ENCODE measurements around the gene SUPT3H. TPM values are rescaled to one million over a fixed set of nuclear protein-coding genes. Genes with fewer than 3 reads are reported as not detected.

SUPT3H gene
- polyA plus RNA-seq, 3 donors: 2.4 to 3.5 (median 2.5) TPM

DNA sequence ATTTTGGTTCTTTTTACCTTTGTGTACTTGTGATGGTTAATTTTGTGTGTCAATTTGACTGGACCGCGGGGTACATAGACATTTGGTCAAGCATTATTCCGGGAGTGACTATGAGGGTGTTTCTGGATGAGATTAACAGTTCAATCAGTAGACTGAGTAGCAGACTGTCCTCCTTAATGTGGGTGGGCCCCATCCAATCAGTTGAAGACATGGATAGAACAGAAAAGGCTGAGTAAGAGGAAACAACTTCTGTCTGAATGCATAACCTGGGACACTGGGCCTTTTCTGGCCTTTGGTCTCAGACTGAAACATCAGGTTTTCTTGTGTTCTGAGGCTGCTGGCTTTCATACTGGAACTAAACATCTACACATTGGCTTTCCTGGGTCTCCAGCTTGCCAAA is 353.1 kb downstream of the SUPT3H start:
- Mint-ChIP-seq H3K4me1 (peaks cover 14% of the 10 kb centered on the region), H3K27me3 (ENCODE audit: low read depth in 3 of 3) (no peaks in the 10 kb centered on the region), H3K36me3 (peaks cover 3 to 10% of the 10 kb centered on the region in 2 donors), H3K9me3 (peaks cover 18 to 28% (median 22%) of the 10 kb centered on the region in 7 donors), H3K4me3 (no peak overlapping the region), H3K27ac (no peak overlapping the region)
- Histone ChIP-seq H3K79me2 (ENCODE audit: insufficient read depth, low read length) (no peaks in the 10 kb centered on the region), H4K20me1 (ENCODE audit: insufficient read depth, low read length) (no peaks in the 10 kb centered on the region), H3K27ac (ENCODE audit: low read depth in 1 of 2, low read length in 2 of 2) (no peak overlapping the region), H3K4me3 (replicated peaks in 1 of 3; ENCODE audit: low read depth in 2 of 3, low read length in 3 of 3) (no peak overlapping the region), H3K36me3 (replicated peaks in 1 of 2; ENCODE audit: control insufficient read depth in 1 of 2, insufficient read depth in 2 of 2, low read length in 2 of 2) (no peaks in the 10 kb centered on the region), H3K4me1 (ENCODE audit: control insufficient read depth in 1 of 2, insufficient read depth in 2 of 2, low read length in 2 of 2) (peaks cover 12 to 18% of the 10 kb centered on the region in 2 donors), H3K9me3 (replicated peaks in 1 of 2; ENCODE audit: control insufficient read depth in 1 of 2, insufficient read depth in 1 of 2, low read length in 2 of 2) (peaks cover 5 to 11% of the 10 kb centered on the region in 2 donors), H3K9ac (ENCODE audit: insufficient read depth, low read length, poor library complexity, severe bottlenecking) (no peak overlapping the region), H2AFZ (ENCODE audit: insufficient read depth, low read depth, low read length, poor library complexity, severe bottlenecking) (no peak overlapping the region), H3K4me2 (replicated peaks; ENCODE audit: extremely low read depth, low read length, poor library complexity, severe bottlenecking) (no peak overlapping the region), H3K27me3 (ENCODE audit: control insufficient read depth in 2 of 2, insufficient read depth in 2 of 2, low read length in 2 of 2) (no peaks in the 10 kb centered on the region)
- TF ChIP-seq CTCF (IDR thresholded peaks at IDR 0.05): no peak
- 97% methylated on average over 3 of the region's 3 CpGs for WGBS (ENCODE audit: insufficient coverage)
- intact Hi-C loops (cut with micrococcal nuclease): no loop called here
- DNase-seq: no peak

DNA sequence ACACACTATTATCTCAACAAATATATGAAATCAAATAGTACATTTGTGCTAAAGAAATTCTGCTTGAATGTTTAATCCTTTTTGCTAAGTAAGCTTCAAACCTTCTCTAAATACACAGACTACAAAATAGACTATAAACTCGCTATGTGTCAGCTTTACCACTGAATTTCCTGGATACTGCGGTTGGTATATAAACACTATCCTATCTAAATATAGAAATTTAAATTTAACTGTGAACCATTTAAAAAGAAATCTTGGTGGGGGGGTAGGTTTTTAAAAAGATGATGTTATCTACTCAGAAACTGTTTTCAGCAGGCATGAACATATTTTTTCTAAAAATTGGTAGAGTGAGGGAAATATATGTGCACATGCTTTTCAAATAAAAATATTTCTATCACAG is 356.1 kb downstream of the SUPT3H start:
- Histone ChIP-seq H3K4me3 (replicated peaks in 1 of 3; ENCODE audit: low read depth in 2 of 3, low read length in 3 of 3) (no peak overlapping the region), H3K4me2 (replicated peaks; ENCODE audit: extremely low read depth, low read length, poor library complexity, severe bottlenecking) (no peak overlapping the region), H2AFZ (ENCODE audit: insufficient read depth, low read depth, low read length, poor library complexity, severe bottlenecking) (no peak overlapping the region), H3K9ac (ENCODE audit: insufficient read depth, low read length, poor library complexity, severe bottlenecking) (no peak overlapping the region), H3K36me3 (replicated peaks in 1 of 2; ENCODE audit: control insufficient read depth in 1 of 2, insufficient read depth in 2 of 2, low read length in 2 of 2) (no peaks in the 10 kb centered on the region), H4K20me1 (ENCODE audit: insufficient read depth, low read length) (no peaks in the 10 kb centered on the region), H3K79me2 (ENCODE audit: insufficient read depth, low read length) (no peaks in the 10 kb centered on the region), H3K27me3 (ENCODE audit: control insufficient read depth in 2 of 2, insufficient read depth in 2 of 2, low read length in 2 of 2) (no peaks in the 10 kb centered on the region), H3K9me3 (replicated peaks in 1 of 2; ENCODE audit: control insufficient read depth in 1 of 2, insufficient read depth in 1 of 2, low read length in 2 of 2) (no peaks in the 10 kb centered on the region), H3K27ac (ENCODE audit: low read depth in 1 of 2, low read length in 2 of 2) (no peak overlapping the region), H3K4me1 (ENCODE audit: control insufficient read depth in 1 of 2, insufficient read depth in 2 of 2, low read length in 2 of 2) (peaks cover 7 to 8% of the 10 kb centered on the region in 2 donors)
- Mint-ChIP-seq H3K9me3 (peaks cover 4 to 13% (median 9%) of the 10 kb centered on the region in 7 donors), H3K4me1 (peaks cover 8% of the 10 kb centered on the region), H3K36me3 (peaks cover 2 to 3% of the 10 kb centered on the region in 2 donors), H3K27me3 (ENCODE audit: low read depth in 3 of 3) (peaks cover 0 to 2% (median 0%) of the 10 kb centered on the region in 3 donors), H3K27ac (no peak overlapping the region), H3K4me3 (no peak overlapping the region)
- no CpG with 5 or more reads among the region's 2 CpGs for WGBS (ENCODE audit: insufficient coverage)
- DNase-seq: no peak
- TF ChIP-seq CTCF (IDR thresholded peaks at IDR 0.05): no peak
- intact Hi-C loops (cut with micrococcal nuclease): no loop called here
